ENCODE measurements around the gene HOXB8. TPM values are rescaled to one million over a fixed set of nuclear protein-coding genes. Genes with fewer than 3 reads are reported as not detected.

HOXB8 gene
- total RNA-seq, 1 donor from 2014 or later: 1.6 TPM

- DNase-seq: no peak
Observed at GRCh38 chr17:48567646-48568354, 47.3 kb downstream of the HOXB8 start.

GRCh38 chr17:48567209-48567608 is 47.9 kb downstream of the HOXB8 start:
- DNase-seq: no peak

- DNase-seq: no peak
Observed at GRCh38 chr17:48566717-48567116, 48.4 kb downstream of the HOXB8 start.

- no peak for DNase-seq
Observed at GRCh38 chr17:48565925-48566710, 49.0 kb downstream of the HOXB8 start.

- no peak for DNase-seq
Observed at GRCh38 chr17:48565022-48565554, 50.0 kb downstream of the HOXB8 start.

GRCh38 chr17:48564188-48565021 is 50.7 kb downstream of the HOXB8 start:
- DNase-seq: no peak

- no peak for DNase-seq
Observed at GRCh38 chr17:48563867-48564187, 51.3 kb downstream of the HOXB8 start.

- no peak for DNase-seq
Observed at GRCh38 chr17:48563385-48563838, 51.7 kb downstream of the HOXB8 start.

- DNase-seq: no peak
Observed at GRCh38 chr17:48562934-48563333, 52.2 kb downstream of the HOXB8 start.

Small RNA genes lying within 50 kb of the gene (small RNA-seq; reads per million reads assigned to genes)
- 0.24 reads per million, percentile 10 among the genes with 10 or more reads in this experiment for gene MIR196A1 (ENCODE audit: low replicate concordance)

Other genes starting within 250 kb of the HOXB8 start
- gene SKAP1, start 185.1 kb downstream of the HOXB8 start, total RNA-seq: 0.89 TPM
- not detected for gene HOXB1, start 84.3 kb downstream of the HOXB8 start, total RNA-seq
- gene HOXB2, start 70.2 kb downstream of the HOXB8 start, total RNA-seq: 4.9 TPM
- gene HOXB4, start 36.9 kb downstream of the HOXB8 start, total RNA-seq: 2.6 TPM
- 8.4 TPM for gene HOXB3, start 25.1 kb downstream of the HOXB8 start, total RNA-seq
- gene HOXB5, start 21.5 kb downstream of the HOXB8 start, total RNA-seq: 0.59 TPM
- 2.9 TPM for gene HOXB6, start 10.3 kb downstream of the HOXB8 start, total RNA-seq
- 2.7 TPM for gene HOXB7, start 4.3 kb downstream of the HOXB8 start, total RNA-seq
- 0.10 TPM for gene HOXB9, start 11.1 kb upstream of the HOXB8 start, total RNA-seq
- not detected for gene PRAC1, start 107.2 kb upstream of the HOXB8 start, total RNA-seq
- not detected for gene PRAC2, start 107.9 kb upstream of the HOXB8 start, total RNA-seq
- not detected for gene HOXB13, start 113.5 kb upstream of the HOXB8 start, total RNA-seq
- gene TTLL6, start 201.9 kb upstream of the HOXB8 start, total RNA-seq: not detected
- 44.8 TPM for gene CALCOCO2, start 215.7 kb upstream of the HOXB8 start, total RNA-seq